DND-41 (cell line): ENCODE measurements around the gene DCTN1.

ENCODE experiments used
- ATAC-seq: fragments of 200-7000 bp; cut with Tn5 transposase; 3 replicates; pipeline ENCODE4 v1.9.1; 2021; ENCODE audit warnings: low read depth; ENCODE audit not compliant: insufficient read depth
- DNase-seq: peaks from one replicate; pipeline ENCODE4 v3.0.0-alpha.2; 2020
- H2AFZ ChIP-seq: 2 replicates; pipeline ENCODE4 v1.6.0; 2012; ENCODE audit warnings: low read depth, low read length
- H3K27ac ChIP-seq: 2 replicates; pipeline ENCODE4 v1.5.1; 2012; ENCODE audit warnings: low read length, inconsistent platforms
- H3K27me3 ChIP-seq: fragments of 200-600 bp; sonication (generic); 2 replicates; pipeline ENCODE4 v1.6.0; 2012; ENCODE audit warnings: low read length, mild to moderate bottlenecking, inconsistent platforms; ENCODE audit not compliant: insufficient read depth, poor library complexity
- H3K36me3 ChIP-seq: 2 replicates; pipeline ENCODE4 v1.5.1; 2012; ENCODE audit warnings: low read length, inconsistent platforms; ENCODE audit not compliant: insufficient read depth
- H3K4me1 ChIP-seq: 2 replicates; pipeline ENCODE4 v1.5.1; 2012; ENCODE audit warnings: mild to moderate bottlenecking, low read length; ENCODE audit not compliant: insufficient read depth
- H3K4me2 ChIP-seq: 2 replicates; pipeline ENCODE4 v1.6.0; 2012; ENCODE audit warnings: mild to moderate bottlenecking, moderate library complexity, low read length, inconsistent platforms; ENCODE audit not compliant: insufficient read depth
- H3K4me3 ChIP-seq, 2 experiments: fragments of 200-600 bp in 1 of 2; shearing (Covaris generic) in 1 of 2; 2 replicates each; pipeline ENCODE4 v1.5.1; 2012 to 2016; ENCODE audit warnings: inconsistent platforms in 2 of 2, low read length in 2 of 2, mild to moderate bottlenecking in 2 of 2, low read depth in 1 of 2, moderate library complexity in 1 of 2
- H3K79me2 ChIP-seq: 2 replicates; pipeline ENCODE4 v1.6.0; 2012; ENCODE audit warnings: low read length, inconsistent platforms; ENCODE audit not compliant: insufficient read depth
- H3K9ac ChIP-seq: 2 replicates; pipeline ENCODE4 v1.6.0; 2012; ENCODE audit warnings: low read depth, mild to moderate bottlenecking, inconsistent platforms, low read length, moderate library complexity
- H3K9me3 ChIP-seq: 2 replicates; pipeline ENCODE4 v1.5.1; 2012; ENCODE audit warnings: low read length, moderate library complexity, mild to moderate bottlenecking, inconsistent platforms; ENCODE audit not compliant: insufficient read depth, severe bottlenecking
- H4K20me1 ChIP-seq: 2 replicates; pipeline ENCODE4 v1.6.0; 2012; ENCODE audit warnings: low read length; ENCODE audit not compliant: insufficient read depth
- EZH2 ChIP-seq: IDR thresholded peaks from 3 replicates; pipeline ENCODE4 v1.6.1; 2012; ENCODE audit warnings: borderline replicate concordance, low read depth, mild to moderate bottlenecking, moderate library complexity, low read length, inconsistent platforms; ENCODE audit not compliant: severe bottlenecking
- TF ChIP-seq, protein P1 (sequence below): IDR thresholded peaks from 2 replicates; pipeline ENCODE4 v1.5.1; 2012; ENCODE audit warnings: borderline replicate concordance, low read length, moderate library complexity, mild to moderate bottlenecking; ENCODE audit not compliant: poor library complexity, severe bottlenecking; ENCODE audit errors: extremely low read depth

Gene DCTN1

DNA sequence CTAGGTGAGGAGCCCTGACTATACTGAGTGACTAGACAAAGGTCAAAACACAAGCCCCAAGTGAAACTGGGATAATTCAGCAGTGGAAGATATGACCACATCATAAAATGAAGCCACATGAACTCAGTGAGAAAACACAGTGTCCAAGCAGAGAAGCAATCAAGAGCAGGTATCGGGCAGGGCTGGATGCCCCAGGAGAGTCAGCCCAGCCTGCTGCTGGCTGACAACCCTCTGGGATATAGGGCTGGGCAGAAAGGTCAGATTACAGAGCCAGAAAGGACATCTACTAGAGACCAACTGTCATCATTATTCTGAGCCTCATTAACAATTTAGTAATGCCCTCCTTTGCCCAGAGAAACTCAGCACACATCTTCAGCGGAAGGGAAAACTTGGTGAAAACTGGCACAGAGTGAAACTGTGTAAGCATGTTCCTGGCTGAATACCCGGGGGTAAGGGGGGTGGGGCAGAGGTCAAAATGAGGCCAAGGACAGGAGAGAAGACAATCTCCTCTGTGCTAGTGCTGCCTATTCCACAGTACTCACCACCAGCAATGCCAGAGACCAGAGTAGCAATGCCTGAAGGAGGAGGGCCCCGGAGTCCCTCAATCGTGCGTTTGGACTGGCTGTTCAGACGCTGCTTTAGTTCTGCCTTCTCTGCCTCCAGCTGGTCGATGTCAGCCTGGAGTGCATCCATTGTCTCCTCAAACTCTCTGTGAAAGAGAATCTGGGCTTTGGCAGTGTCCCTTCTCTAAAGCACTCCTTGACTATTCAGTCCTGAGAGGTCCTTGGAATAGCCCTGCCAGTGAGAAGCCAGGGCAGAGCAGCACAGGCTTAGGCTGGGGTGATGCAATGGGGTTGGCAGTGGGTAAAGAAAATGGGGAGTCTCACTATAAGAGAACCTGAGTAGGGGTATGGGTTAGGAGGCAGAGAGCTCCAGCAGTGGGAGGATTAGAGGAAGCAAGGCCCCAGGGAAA, 15.3 kb downstream of the DCTN1 start:
- Histone ChIP-seq H3K9me3 (no peaks in the 10 kb centered on the region), H3K4me1 (no peaks in the 10 kb centered on the region), H3K4me3 (no peak overlapping the region), H3K27me3 (no peaks in the 10 kb centered on the region), H3K79me2 (no peaks in the 10 kb centered on the region), H3K27ac (no peak overlapping the region), H2AFZ (no peak overlapping the region), H3K4me2 (no peak overlapping the region), H3K9ac (no peak overlapping the region), H3K36me3 (peaks cover 99% of the 10 kb centered on the region), H4K20me1 (no peaks in the 10 kb centered on the region)
- no peak for DNase-seq
- TF ChIP-seq EZH2, result no peak
- TF ChIP-seq, protein P1, sequence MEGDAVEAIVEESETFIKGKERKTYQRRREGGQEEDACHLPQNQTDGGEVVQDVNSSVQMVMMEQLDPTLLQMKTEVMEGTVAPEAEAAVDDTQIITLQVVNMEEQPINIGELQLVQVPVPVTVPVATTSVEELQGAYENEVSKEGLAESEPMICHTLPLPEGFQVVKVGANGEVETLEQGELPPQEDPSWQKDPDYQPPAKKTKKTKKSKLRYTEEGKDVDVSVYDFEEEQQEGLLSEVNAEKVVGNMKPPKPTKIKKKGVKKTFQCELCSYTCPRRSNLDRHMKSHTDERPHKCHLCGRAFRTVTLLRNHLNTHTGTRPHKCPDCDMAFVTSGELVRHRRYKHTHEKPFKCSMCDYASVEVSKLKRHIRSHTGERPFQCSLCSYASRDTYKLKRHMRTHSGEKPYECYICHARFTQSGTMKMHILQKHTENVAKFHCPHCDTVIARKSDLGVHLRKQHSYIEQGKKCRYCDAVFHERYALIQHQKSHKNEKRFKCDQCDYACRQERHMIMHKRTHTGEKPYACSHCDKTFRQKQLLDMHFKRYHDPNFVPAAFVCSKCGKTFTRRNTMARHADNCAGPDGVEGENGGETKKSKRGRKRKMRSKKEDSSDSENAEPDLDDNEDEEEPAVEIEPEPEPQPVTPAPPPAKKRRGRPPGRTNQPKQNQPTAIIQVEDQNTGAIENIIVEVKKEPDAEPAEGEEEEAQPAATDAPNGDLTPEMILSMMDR, result no peak
- ATAC-seq, result no peak

DNA sequence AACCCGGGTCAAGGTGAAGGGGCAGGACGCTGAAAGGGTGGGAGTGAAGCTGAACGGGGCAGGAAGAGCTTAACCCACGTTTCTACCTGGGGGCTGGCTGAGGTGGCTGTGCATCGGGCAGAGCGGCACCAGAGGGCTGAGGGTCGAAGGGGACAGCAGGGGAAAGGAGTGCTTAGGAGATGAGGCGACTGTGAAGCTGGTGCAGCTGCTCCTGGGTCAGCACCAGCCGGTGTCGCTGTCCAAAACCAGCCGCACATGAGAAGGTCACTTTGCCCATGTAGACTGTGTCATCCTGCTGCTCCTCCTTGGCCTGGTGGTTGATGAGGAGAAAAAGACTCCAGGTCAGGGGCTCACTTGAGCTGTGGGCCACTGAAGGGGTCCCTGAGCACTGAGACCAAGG, 18.8 kb downstream of the DCTN1 start:
- no peak for DNase-seq
- Histone ChIP-seq H3K27ac (no peak overlapping the region), H3K4me3 (no peak overlapping the region), H2AFZ (no peak overlapping the region), H3K4me1 (no peaks in the 10 kb centered on the region), H3K79me2 (no peaks in the 10 kb centered on the region), H3K9me3 (no peaks in the 10 kb centered on the region), H3K36me3 (peaks cover 94% of the 10 kb centered on the region), H3K4me2 (no peak overlapping the region), H3K9ac (no peak overlapping the region), H3K27me3 (no peaks in the 10 kb centered on the region), H4K20me1 (no peaks in the 10 kb centered on the region)
- TF ChIP-seq, protein P1, result no peak
- TF ChIP-seq EZH2, result no peak
- ATAC-seq, result no peak

DNA sequence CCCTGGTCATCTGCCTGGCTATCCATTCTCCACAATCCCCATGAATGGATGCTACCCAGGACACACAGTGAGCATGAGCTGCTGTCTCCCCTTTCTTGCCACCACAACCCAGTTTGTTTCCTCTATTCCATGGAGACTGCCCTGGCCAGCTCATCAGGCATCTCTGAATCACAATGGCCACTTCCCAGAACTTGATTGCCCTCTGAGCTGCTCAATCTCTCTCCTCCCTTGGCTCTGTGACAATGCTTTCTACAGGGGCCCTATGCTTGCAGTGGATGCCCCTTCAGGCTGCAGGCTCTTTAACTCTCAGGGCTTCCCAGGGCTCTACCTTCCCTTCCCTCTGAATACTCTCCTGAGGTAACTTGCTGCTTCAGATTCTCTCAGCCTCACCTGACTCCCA, 22.5 kb downstream of the DCTN1 start:
- Histone ChIP-seq H3K27me3 (no peaks in the 10 kb centered on the region), H2AFZ (no peak overlapping the region), H3K79me2 (no peaks in the 10 kb centered on the region), H3K4me1 (no peaks in the 10 kb centered on the region), H3K27ac (no peak overlapping the region), H3K4me2 (no peak overlapping the region), H3K4me3 (no peak overlapping the region), H4K20me1 (no peaks in the 10 kb centered on the region), H3K9me3 (no peaks in the 10 kb centered on the region), H3K36me3 (peaks cover 57% of the 10 kb centered on the region), H3K9ac (no peak overlapping the region)
- TF ChIP-seq, protein P1, result no peak
- no peak for TF ChIP-seq EZH2
- DNase-seq (no peak), ATAC-seq (no peak)
